Measurements from ENCODE around the gene NEAT1. TPM values are rescaled to one million over a fixed set of nuclear protein-coding genes. Genes with fewer than 3 reads are reported as not detected.

NEAT1 gene
- total and polyA plus RNA-seq, 9 of the 15 experiments (the other 6 are each of a cell fraction or from before 2014, with no cell fraction given): 20.1 to 389 (median 62.8) TPM

- TF ChIP-seq ZMIZ1 (IDR thresholded peaks at IDR 0.05; ENCODE audit: low read depth in 2 of 2, low read length in 2 of 2) (no peak), POLR2AphosphoS5 (IDR thresholded peaks at IDR 0.05; ENCODE audit: control insufficient read depth, insufficient read depth, low read depth, low read length) (0 out of 2 replicates have a peak, but pooled peaks have one; percentile 22), ZFP1 (CRISPR knock-in tag; IDR thresholded peaks at IDR 0.05) (no peak), ZHX1 (conservative IDR thresholded peaks at IDR 0.05; ENCODE audit: low read length) (no peak), SRF (CRISPR knock-in tag; IDR thresholded peaks at IDR 0.05) (0 out of 4 replicates have a peak, but pooled peaks of 1 of the 2 experiments have one; percentile 21), SLC30A9 (CRISPR knock-in tag; IDR thresholded peaks at IDR 0.05) (no peak), MLLT1 (IDR thresholded peaks at IDR 0.05) (0 out of 4 replicates have a peak, but pooled peaks of 1 of the 2 experiments have one; percentile 15), ZNF408 (CRISPR knock-in tag; IDR thresholded peaks at IDR 0.05; ENCODE audit: low read depth) (no peak), ZNF175 (CRISPR knock-in tag; IDR thresholded peaks at IDR 0.05; ENCODE audit: low read depth) (peak; percentile 28; the same call in 1 of the 2 replicates), TAF7 (tag; IDR thresholded peaks at IDR 0.05) (no peak), NFXL1 (CRISPR knock-in tag; IDR thresholded peaks at IDR 0.05) (no peak), WHSC1 (IDR thresholded peaks at IDR 0.05; ENCODE audit: low read length) (no peak), NRF1 (conservative IDR thresholded peaks at IDR 0.05 in 1 of 2, IDR thresholded peaks at IDR 0.05 in 1 of 2) (no peak), TOE1 (IDR thresholded peaks at IDR 0.05; ENCODE audit: borderline replicate concordance) (no peak), TOE1 (CRISPR knock-in tag; IDR thresholded peaks at IDR 0.05; ENCODE audit: borderline replicate concordance, low read depth) (no peak), SP2 (IDR thresholded peaks at IDR 0.05; ENCODE audit: extremely low read depth, low read depth, low read length, poor library complexity, severe bottlenecking) (no peak), CTBP1 (IDR thresholded peaks at IDR 0.05; ENCODE audit: borderline replicate concordance) (peak; percentile 37; the same call in 1 of the 2 replicates), NR2C1 (IDR thresholded peaks at IDR 0.05) (no peak), NR2C1 (tag; IDR thresholded peaks at IDR 0.05) (no peak)
Observed at GRCh38 chr11:65479184-65480145, 56.9 kb downstream of the NEAT1 start (continued).

All from K562 (cell line).